Aortic smooth muscle cell (primary cell): Measurements from ENCODE around the gene ZNF91. TPM values are rescaled to one million over a fixed set of nuclear protein-coding genes. Genes with fewer than 3 reads are reported as not detected.

Source experiments
- total RNA-seq: library from RNA; depleted of rRNA; stranded (reverse); fragments of >200 nt; gene quantifications from 2 replicates; pipeline ENCODE4 v1.2.3, GENCODE V29; 2014

The ZNF91 gene
- 10.0 and 11.9 TPM in 2 replicates for total RNA-seq

DNA sequence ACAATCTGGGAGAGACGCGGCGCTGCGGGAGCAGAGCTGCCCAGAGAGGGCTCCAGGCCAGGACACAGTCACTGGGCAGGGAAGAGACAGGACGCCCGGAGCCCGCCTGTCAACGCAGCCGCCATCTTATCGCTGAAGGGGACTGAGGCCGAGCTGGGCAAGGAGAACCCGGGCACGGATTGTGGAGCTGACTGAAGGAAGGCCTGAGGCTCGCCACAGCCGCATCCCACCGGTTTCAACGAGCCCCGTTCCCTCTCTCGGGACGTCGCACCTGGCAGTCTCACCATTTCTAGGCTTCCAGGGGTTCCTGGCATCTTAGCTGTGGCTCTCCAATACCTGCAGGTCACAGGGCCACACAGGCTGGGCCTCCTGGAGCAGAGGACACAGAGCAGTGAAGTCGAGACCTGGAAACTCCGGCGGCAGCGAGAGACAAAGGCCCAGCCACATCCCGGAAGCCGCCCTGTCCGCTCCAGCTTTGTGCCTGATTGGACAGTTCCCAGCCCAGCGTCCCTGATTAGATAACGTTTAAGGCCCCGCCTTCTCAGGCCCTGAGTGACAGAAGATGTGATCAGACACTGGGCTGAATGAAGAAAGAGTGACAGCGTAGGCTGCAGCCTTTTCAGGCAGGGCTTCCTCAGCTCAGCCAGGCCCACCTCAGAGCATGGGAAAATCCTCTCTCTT is at the start of gene ZNF91:
TSS of gene ZNF91 (minus strand) at position 431 of the 681 bp plus-strand sequence. CDS start at position 314, 117 bp downstream.

Other genes with a start within 250 kb of the ZNF91 start
- 2.9 and 7.3 TPM in 2 replicates for gene ZNF724, start 145.1 kb downstream of the ZNF91 start, total RNA-seq